Lung (tissue), 12 donors: ENCODE data around the gene FAM209B. TPM values are rescaled to one million over a fixed set of nuclear protein-coding genes. Genes with fewer than 3 reads are reported as not detected.
"Not testable (repeated sequence)": the region's sequence is repeated elsewhere in the genome, so short reads cannot be mapped to it uniquely, and the experiment has no call there.

Source experiments
- ATAC-seq: fragments of 200-7000 bp; cut with Tn5 transposase; one replicate; pipeline ENCODE4 v1.9.1; 2020; ENCODE audit warnings: moderate number of reproducible peaks; ENCODE audit not compliant: insufficient read depth, low FRiP score
- DNase-seq, 3 donors: peaks; one replicate each; pipeline ENCODE4 v3.0.0-alpha.2; 2013 to 2017
- H3K27ac ChIP-seq, 2 donors: one replicate each; pipeline ENCODE4 v1.5.1; 2013; ENCODE audit warnings: mild to moderate bottlenecking in 2 of 2, moderate library complexity in 2 of 2, control low read depth in 1 of 2, inconsistent platforms in 1 of 2, low read depth in 1 of 2, low read length in 1 of 2
- H3K27me3 ChIP-seq, 3 donors: one replicate each; pipeline ENCODE4 v1.5.1; 2013; ENCODE audit warnings: low read length in 2 of 3; ENCODE audit not compliant: control insufficient read depth in 3 of 3, insufficient read depth in 3 of 3
- H3K36me3 ChIP-seq, 4 donors: one replicate each; pipeline ENCODE4 v1.5.1; 2013; ENCODE audit warnings: low read length in 4 of 4, mild to moderate bottlenecking in 1 of 4, moderate library complexity in 1 of 4; ENCODE audit not compliant: control insufficient read depth in 4 of 4, insufficient read depth in 4 of 4
- H3K4me1 ChIP-seq, 5 donors: one replicate each; pipeline ENCODE4 v1.5.1; 2013; ENCODE audit warnings: low read length in 5 of 5, mild to moderate bottlenecking in 2 of 5, moderate library complexity in 1 of 5; ENCODE audit not compliant: control insufficient read depth in 5 of 5, insufficient read depth in 5 of 5
- H3K4me3 ChIP-seq: one replicate; pipeline ENCODE4 v1.5.1; 2013; ENCODE audit warnings: mild to moderate bottlenecking, control low read depth, moderate library complexity
- H3K9ac ChIP-seq, 2 donors: one replicate each; pipeline ENCODE4 v1.5.1; 2013; ENCODE audit warnings: low read length in 2 of 2, control low read depth in 1 of 2; ENCODE audit not compliant: insufficient read depth in 1 of 2
- H3K9me3 ChIP-seq, 4 donors: one replicate each; pipeline ENCODE4 v1.5.1; 2013; ENCODE audit warnings: low read length in 3 of 4, mild to moderate bottlenecking in 1 of 4, moderate library complexity in 1 of 4; ENCODE audit not compliant: control insufficient read depth in 4 of 4, insufficient read depth in 3 of 4
- CTCF ChIP-seq: IDR thresholded peaks from 2 replicates; pipeline ENCODE4 v1.5.1; 2012; ENCODE audit warnings: mild to moderate bottlenecking; ENCODE audit errors: control extremely low read depth, extremely low read depth
- WGBS, 2 donors: extraction: QIAGEN DNeasy Blood & Tissue Kit; methylation state at CpG; one replicate each; pipeline ENCODE4 v1.1.7; 2013; 5-methylcytosine and 5-hydroxymethylcytosine counted together
- polyA plus RNA-seq, 2 donors: library from polyadenylated mRNA; stranded (reverse); fragments of 200-250 nt; gene quantifications; one replicate each; pipeline ENCODE4 v1.2.1, GENCODE V29; 2013
- total RNA-seq, 2 donors: library from RNA; depleted of rRNA in 1 of 2; stranded (reverse); fragments of >200 nt in 1 of 2; gene quantifications; one replicate each; pipeline ENCODE4 v1.2.1, GENCODE V29; 2014 to 2021
- donor health status: control.
- donor health status: control.
- donor health status: Bipolar disorder and iron deficiency.
- donor health status: healthy.
- donor health status: DM: yes; HTN: yes; CAD: no.

FAM209B gene
- total and polyA plus RNA-seq, 4 donors: 0.55 to 1.3 (median 0.64) TPM; not detected in 1

GRCh38 chr20:56522311-56522710 is 10.7 kb upstream of the FAM209B start:
- H3K9ac ChIP-seq: no peak overlapping the region
- H3K27ac ChIP-seq: no peak overlapping the region
- H3K4me3 ChIP-seq: no peak overlapping the region
- WGBS, 2 donors: 65 to 82% methylated on average over 6 of the region's 6 CpGs
- no peaks in the 10 kb centered on the region for H3K27me3 ChIP-seq
- ATAC-seq (no peak), DNase-seq (no peak)
- TF ChIP-seq CTCF: no peak
- H3K9me3 ChIP-seq: peaks cover 0 to 19% (median 7%) of the 10 kb centered on the region in 4 donors
- no peaks in the 10 kb centered on the region for H3K4me1 ChIP-seq
- H3K36me3 ChIP-seq: peaks cover 18 to 34% (median 28%) of the 10 kb centered on the region in 4 donors

- 94 to 96% methylated on average over 6 to 7 of the region's 7 CpGs for WGBS, 2 donors
- not testable (repeated sequence) for ATAC-seq
Measured at GRCh38 chr20:56524444-56524843, 8.6 kb upstream of the FAM209B start, which contains the start of gene FAM209A. TSS of gene FAM209A (plus strand) at chr20:56524744. CDS start at chr20:56524809, 65 bp downstream.

GRCh38 chr20:56527521-56527920 is 5.5 kb upstream of the FAM209B start:
- Histone ChIP-seq H3K4me3 (no peak overlapping the region), H3K9ac (no peak overlapping the region), H3K9me3 (no peaks in the 10 kb centered on the region), H3K36me3 (no peaks in the 10 kb centered on the region), H3K27ac (no peak overlapping the region), H3K4me1 (no peaks in the 10 kb centered on the region), H3K27me3 (no peaks in the 10 kb centered on the region)
- ATAC-seq (no peak), DNase-seq (no peak)
- TF ChIP-seq CTCF: no peak
- WGBS, 2 donors: 95 to 98% methylated on average over 7 of the region's 7 CpGs

More at GRCh38 chr20:56524444-56524843, 8.6 kb upstream of the FAM209B start, which contains the start of gene FAM209A:
- H3K9me3 ChIP-seq: peaks cover 0 to 11% (median 7%) of the 10 kb centered on the region in 4 donors
- H3K27ac ChIP-seq, H3K4me3 ChIP-seq, DNase-seq, H3K27me3 ChIP-seq, H3K9ac ChIP-seq, H3K4me1 ChIP-seq: not testable (repeated sequence)
- peaks cover 5 to 14% (median 10%) of the 10 kb centered on the region in 4 donors for H3K36me3 ChIP-seq

- H3K4me1 ChIP-seq: no peaks in the 10 kb centered on the region
- WGBS, 2 donors: 66 to 85% methylated on average over 3 of the region's 3 CpGs
- TF ChIP-seq CTCF: no peak
Measured at GRCh38 chr20:56537997-56538396, 5.0 kb downstream of the FAM209B start.

More at GRCh38 chr20:56537997-56538396, 5.0 kb downstream of the FAM209B start:
- Histone ChIP-seq H3K27ac (no peak overlapping the region), H3K9me3 (no peaks in the 10 kb centered on the region), H3K36me3 (no peaks in the 10 kb centered on the region), H3K9ac (no peak overlapping the region), H3K27me3 (no peaks in the 10 kb centered on the region), H3K4me3 (no peak overlapping the region)
- DNase-seq (no peak), ATAC-seq (no peak)
